Esophagus squamous epithelium (tissue), 5 donors: ENCODE data around the gene DCLRE1B. TPM values are rescaled to one million over a fixed set of nuclear protein-coding genes. Genes with fewer than 3 reads are reported as not detected.

ENCODE experiments used
- DNase-seq: peaks from one replicate; lab custom pipeline; 2025; lab: John Stamatoyannopoulos, UW
- H3K27ac ChIP-seq, 4 donors: fragments of 200-600 bp; sonication (generic); one replicate each; pipeline ENCODE4 v1.5.1; 2016 to 2019; ENCODE audit warnings: mild to moderate bottlenecking in 1 of 4
- H3K27me3 ChIP-seq, 4 donors: fragments of 200-600 bp; sonication (generic); 1 replicate in 3 of 4; 2 replicates in 1 of 4; pipeline versions ENCODE4 v1.5.1 to v1.6.0; 2017 to 2021; ENCODE audit warnings: antibody characterized with exemption in 1 of 4
- H3K36me3 ChIP-seq, 3 donors: fragments of 200-600 bp; sonication (generic); one replicate each; pipeline ENCODE4 v1.5.1; 2016 to 2019
- H3K4me1 ChIP-seq, 3 donors: fragments of 200-600 bp; sonication (generic); one replicate each; pipeline ENCODE4 v1.5.1; 2017 to 2019
- H3K4me3 ChIP-seq, 4 donors: fragments of 200-600 bp; sonication (generic); 1 replicate in 3 of 4; 2 replicates in 1 of 4; pipeline ENCODE4 v1.5.1; 2016 to 2019; ENCODE audit warnings: mild to moderate bottlenecking in 2 of 4, moderate library complexity in 1 of 4
- H3K9me3 ChIP-seq, 3 donors: fragments of 200-600 bp; sonication (generic); one replicate each; pipeline ENCODE4 v1.5.1; 2016 to 2019
- POLR2A ChIP-seq, 4 donors: fragments of 450-650 bp; IDR thresholded peaks; one replicate each; pipeline ENCODE4 v1.6.1; 2017; ENCODE audit warnings: antibody characterized with exemption in 4 of 4, mild to moderate bottlenecking in 4 of 4, moderate library complexity in 3 of 4
- WGBS, 2 donors: methylation state at CpG; one replicate each; pipeline ENCODE4 v1.1.5; 2018; 5-methylcytosine and 5-hydroxymethylcytosine counted together
- intact Hi-C: fragments of 100-400 bp; cut with DNase I; formaldehyde crosslinking; loops from one replicate; pipeline ENCODE4 v1.15.0; 2022
- total RNA-seq, 4 donors: library from RNA; depleted of rRNA; stranded (reverse); fragments of >200 nt; gene quantifications; one replicate each; pipeline ENCODE4 v1.1.0, GENCODE V29; 2016
- TF ChIP-seq, protein P1 (sequence below), 6 experiments: fragments of 450-650 bp in 4 of 6; fragments of 200-600 bp in 2 of 6; sonication (generic) in 2 of 6; IDR thresholded peaks; one replicate each; pipeline ENCODE4 v1.5.1; 2016 to 2019; ENCODE audit warnings: antibody characterized with exemption in 6 of 6, mild to moderate bottlenecking in 4 of 6, moderate library complexity in 4 of 6
- donor health status: DM: yes; HTN: yes; CAD: no.

DCLRE1B gene
- total RNA-seq, 4 donors from 2014 or later, result 2.7 to 6.5 (median 4.7) TPM

DNA sequence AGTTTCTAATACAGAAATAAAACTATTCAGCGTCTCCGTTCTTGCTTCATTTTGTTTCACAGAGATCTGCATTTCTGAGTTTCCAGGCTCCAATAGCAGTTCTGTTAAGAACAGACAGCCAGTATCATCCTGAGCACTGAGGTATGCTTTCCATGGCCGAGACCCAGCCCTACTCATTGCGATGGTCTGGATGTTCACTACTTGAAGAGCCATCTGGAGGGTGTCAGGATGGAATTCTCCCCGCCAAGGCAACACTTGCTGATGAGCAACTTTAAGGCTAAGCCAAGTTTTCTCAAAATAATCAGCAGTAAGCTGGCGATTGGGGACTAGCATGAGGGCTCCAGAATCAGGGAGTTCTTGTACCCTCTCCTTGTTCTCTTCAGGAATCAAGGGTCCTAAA is 10.0 kb upstream of the DCLRE1B start:
- peaks cover 0 to 66% (median 13%) of the 10 kb centered on the region in 3 donors for H3K36me3 ChIP-seq
- DNase-seq, result no peak
- no peak overlapping the region for H3K27ac ChIP-seq
- TF ChIP-seq, protein P1, sequence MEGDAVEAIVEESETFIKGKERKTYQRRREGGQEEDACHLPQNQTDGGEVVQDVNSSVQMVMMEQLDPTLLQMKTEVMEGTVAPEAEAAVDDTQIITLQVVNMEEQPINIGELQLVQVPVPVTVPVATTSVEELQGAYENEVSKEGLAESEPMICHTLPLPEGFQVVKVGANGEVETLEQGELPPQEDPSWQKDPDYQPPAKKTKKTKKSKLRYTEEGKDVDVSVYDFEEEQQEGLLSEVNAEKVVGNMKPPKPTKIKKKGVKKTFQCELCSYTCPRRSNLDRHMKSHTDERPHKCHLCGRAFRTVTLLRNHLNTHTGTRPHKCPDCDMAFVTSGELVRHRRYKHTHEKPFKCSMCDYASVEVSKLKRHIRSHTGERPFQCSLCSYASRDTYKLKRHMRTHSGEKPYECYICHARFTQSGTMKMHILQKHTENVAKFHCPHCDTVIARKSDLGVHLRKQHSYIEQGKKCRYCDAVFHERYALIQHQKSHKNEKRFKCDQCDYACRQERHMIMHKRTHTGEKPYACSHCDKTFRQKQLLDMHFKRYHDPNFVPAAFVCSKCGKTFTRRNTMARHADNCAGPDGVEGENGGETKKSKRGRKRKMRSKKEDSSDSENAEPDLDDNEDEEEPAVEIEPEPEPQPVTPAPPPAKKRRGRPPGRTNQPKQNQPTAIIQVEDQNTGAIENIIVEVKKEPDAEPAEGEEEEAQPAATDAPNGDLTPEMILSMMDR (IDR thresholded peaks at IDR 0.05), result no peak
- TF ChIP-seq POLR2A (IDR thresholded peaks at IDR 0.05), result no peak
- no peaks in the 10 kb centered on the region for H3K9me3 ChIP-seq
- no peaks in the 10 kb centered on the region for H3K4me1 ChIP-seq
- intact Hi-C loops, result no loop called here
- 83 to 86% methylated on average over 6 of the region's 6 CpGs for WGBS, 2 donors
- H3K27me3 ChIP-seq, result no peaks in the 10 kb centered on the region
- H3K4me3 ChIP-seq, result no peak overlapping the region

- Histone ChIP-seq H3K36me3 (peaks cover 0 to 75% (median 21%) of the 10 kb centered on the region in 3 donors), H3K9me3 (no peaks in the 10 kb centered on the region), H3K4me3 (no peak overlapping the region), H3K27me3 (no peaks in the 10 kb centered on the region), H3K4me1 (no peaks in the 10 kb centered on the region), H3K27ac (no peak overlapping the region)
- 87 to 89% methylated on average over 8 of the region's 8 CpGs for WGBS, 2 donors
- no peak for DNase-seq
- TF ChIP-seq, protein P1 (IDR thresholded peaks at IDR 0.05), result no peak
- TF ChIP-seq POLR2A (IDR thresholded peaks at IDR 0.05), result no peak
- intact Hi-C loops, result no loop called here
Measured at GRCh38 chr1:113895961-113896360, 9.2 kb upstream of the DCLRE1B start.

GRCh38 chr1:113898241-113898814 is 6.8 kb upstream of the DCLRE1B start:
- DNase-seq, result no peak
- intact Hi-C loops, result no loop called here
- WGBS, 2 donors, result 93 to 94% methylated on average over 1 of the region's 1 CpG
- Histone ChIP-seq H3K4me1 (peaks cover 0 to 18% (median 3%) of the 10 kb centered on the region in 3 donors), H3K4me3 (no peak overlapping the region), H3K27ac (no peak overlapping the region), H3K27me3 (no peaks in the 10 kb centered on the region), H3K36me3 (peaks cover 0 to 88% (median 21%) of the 10 kb centered on the region in 3 donors), H3K9me3 (no peaks in the 10 kb centered on the region)
- TF ChIP-seq, protein P1 (IDR thresholded peaks at IDR 0.05), result no peak
- TF ChIP-seq POLR2A (IDR thresholded peaks at IDR 0.05), result no peak

DNA sequence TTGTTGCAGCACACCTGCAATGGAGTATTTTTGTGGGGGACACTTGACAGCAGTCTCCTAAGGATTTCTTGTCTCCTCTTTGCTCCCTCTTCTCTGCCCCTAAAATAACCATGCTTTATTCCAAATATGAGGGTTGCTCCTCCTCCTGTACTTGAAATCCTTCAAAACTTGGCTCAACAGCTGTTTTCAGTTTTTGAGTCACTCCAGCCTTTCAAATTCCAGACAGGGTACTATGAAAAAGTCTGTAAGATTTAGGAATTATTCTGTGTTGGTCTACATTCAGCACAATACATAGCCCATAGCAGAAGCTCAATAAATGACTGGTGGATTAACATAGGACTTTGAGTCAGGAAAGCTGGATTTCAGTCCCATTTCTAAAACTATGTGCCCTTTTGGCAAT is 6.0 kb upstream of the DCLRE1B start:
- Histone ChIP-seq H3K4me1 (peaks cover 7 to 26% (median 10%) of the 10 kb centered on the region in 3 donors), H3K36me3 (peaks cover 0 to 84% (median 21%) of the 10 kb centered on the region in 3 donors), H3K4me3 (no peak overlapping the region), H3K27ac (no peak overlapping the region), H3K27me3 (no peaks in the 10 kb centered on the region), H3K9me3 (no peaks in the 10 kb centered on the region)
- TF ChIP-seq, protein P1 (IDR thresholded peaks at IDR 0.05), result no peak
- no peak for TF ChIP-seq POLR2A (IDR thresholded peaks at IDR 0.05)
- intact Hi-C loops, result no loop called here
- no peak for DNase-seq

DNA sequence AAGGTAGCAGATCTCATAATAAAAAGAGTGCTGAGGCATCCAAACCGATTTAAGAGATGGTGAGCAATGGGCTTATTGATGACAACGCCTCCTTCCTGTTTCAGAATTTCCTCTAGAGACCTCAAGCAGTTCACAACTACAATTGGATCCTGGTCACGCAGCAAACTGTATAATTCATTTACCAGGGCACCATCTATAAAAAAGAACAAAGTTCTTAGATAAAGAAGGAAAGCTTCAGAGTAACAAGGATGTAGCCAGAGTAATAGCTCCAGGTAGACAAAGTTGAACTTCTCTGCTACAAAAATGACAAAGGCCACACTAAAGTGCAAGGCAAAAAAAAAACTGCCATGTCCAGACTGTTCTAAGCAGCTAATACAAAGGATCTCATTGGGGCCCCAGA is 3.9 kb upstream of the DCLRE1B start:
- Histone ChIP-seq H3K27me3 (no peaks in the 10 kb centered on the region), H3K36me3 (peaks cover 0 to 64% (median 17%) of the 10 kb centered on the region in 3 donors), H3K9me3 (no peaks in the 10 kb centered on the region), H3K4me3 (no peak overlapping the region), H3K4me1 (peaks cover 7 to 39% (median 14%) of the 10 kb centered on the region in 3 donors), H3K27ac (no peak overlapping the region)
- intact Hi-C loops, result no loop called here
- TF ChIP-seq POLR2A (IDR thresholded peaks at IDR 0.05), result no peak
- TF ChIP-seq, protein P1 (IDR thresholded peaks at IDR 0.05), result no peak
- no peak for DNase-seq
- 56 to 70% methylated on average over 3 of the region's 3 CpGs for WGBS, 2 donors
